ENCODE results near the gene POTEJ.
"Not testable (repeated sequence)": the region's sequence is repeated elsewhere in the genome, so short reads cannot be mapped to it uniquely, and the experiment has no call there.

Gene POTEJ

DNA sequence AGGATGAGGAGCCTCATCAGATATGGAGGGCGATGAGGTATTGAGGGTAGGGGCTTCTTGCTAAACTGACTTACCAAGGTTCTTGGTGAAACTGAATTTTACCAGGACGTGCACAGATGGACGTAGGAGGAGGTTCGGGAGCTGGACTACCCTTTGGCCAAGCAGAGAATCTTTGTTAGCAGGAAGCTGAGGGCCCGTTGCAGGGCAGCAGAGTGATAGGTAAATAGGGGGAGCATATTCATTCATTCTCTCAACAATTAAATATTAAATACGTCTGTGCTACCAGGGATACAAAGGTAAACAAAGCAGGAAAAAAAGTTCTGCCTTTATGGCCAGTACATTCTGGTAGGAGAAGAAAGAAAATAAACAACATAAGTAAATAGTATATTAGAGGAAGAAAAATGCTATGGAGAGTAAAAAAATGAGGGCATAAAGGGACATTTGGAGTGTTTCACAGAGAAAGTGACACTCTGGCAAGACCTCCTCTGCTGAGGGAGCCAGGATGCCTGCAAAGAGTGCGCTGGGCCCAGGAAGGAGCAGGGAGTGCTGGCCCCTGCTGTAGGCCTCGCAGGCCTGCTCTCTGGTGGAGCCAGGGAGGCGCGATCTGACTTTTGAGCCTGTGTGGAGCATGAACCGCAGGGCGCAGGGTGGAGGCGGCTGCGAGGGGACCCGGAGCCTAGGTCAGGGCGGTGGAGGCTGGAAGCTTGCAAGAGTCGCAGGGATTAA, 2.8 kb upstream of the POTEJ start:
- not testable (repeated sequence) for DNase-seq

DNA sequence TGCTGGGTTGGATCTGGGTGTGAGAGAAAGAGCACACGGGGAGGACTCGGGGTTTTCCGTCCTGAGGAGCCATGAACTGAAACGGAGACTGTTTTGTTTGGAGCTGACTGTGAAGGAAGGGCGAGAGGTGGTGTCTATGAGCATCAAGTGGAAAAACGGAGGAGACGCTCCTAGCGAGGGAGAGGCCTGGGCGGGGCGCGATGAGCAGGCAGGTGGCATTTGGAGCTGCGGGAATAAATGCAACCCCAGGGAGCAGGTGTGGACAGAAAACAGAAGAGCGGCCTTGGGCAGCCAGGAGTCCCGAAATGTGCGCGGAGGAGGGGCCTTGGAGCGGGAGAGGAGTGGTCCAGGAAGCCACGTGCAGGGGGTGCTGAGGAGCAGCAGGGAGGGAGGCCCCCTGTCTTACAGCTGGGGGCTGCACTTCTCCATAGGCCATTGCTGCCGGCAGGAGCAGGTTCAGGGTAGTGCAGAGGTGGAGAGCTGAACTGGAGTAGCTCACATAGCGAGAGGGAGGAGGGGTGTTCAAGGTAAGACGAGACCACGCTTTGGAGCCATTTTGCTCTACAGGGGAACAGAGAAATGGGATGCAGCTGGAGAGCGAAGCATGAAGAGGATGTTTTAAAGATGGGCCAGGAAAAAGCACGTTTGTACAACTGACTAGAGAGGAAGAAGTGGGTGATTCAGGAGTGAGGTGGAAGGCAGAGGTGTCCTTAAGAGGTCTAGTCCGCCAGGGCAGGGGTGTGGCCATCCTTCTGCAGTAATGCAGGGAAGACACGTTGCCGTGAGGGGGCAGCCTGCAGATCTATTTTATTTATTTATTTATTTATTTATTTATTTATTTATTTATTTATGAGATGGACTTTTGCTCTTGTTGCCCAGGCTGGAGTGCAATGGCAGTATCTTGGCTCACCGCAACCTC, 2.0 kb upstream of the POTEJ start:
- not testable (repeated sequence) for DNase-seq

DNA sequence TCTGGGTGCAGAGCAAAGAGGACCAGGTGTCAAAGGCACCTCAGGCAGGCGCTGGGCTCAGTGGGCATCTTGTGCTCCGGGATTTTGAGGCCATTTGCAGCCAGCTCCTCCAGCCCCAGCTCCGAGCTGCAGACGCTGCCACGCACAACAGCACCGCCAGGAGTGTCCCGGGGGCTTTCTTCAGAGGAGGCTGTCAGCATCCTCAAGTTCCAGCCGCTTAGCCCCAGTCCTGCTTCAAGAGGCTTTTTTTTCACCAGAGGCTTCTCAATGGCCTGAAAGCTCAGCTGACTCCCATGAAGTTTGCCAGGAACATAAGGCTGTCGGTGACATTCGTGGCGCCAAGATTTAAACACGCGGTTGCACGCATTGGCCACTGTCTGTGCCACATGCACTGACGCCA, 754 bp upstream of the POTEJ start:
- not testable (repeated sequence) for DNase-seq

DNA sequence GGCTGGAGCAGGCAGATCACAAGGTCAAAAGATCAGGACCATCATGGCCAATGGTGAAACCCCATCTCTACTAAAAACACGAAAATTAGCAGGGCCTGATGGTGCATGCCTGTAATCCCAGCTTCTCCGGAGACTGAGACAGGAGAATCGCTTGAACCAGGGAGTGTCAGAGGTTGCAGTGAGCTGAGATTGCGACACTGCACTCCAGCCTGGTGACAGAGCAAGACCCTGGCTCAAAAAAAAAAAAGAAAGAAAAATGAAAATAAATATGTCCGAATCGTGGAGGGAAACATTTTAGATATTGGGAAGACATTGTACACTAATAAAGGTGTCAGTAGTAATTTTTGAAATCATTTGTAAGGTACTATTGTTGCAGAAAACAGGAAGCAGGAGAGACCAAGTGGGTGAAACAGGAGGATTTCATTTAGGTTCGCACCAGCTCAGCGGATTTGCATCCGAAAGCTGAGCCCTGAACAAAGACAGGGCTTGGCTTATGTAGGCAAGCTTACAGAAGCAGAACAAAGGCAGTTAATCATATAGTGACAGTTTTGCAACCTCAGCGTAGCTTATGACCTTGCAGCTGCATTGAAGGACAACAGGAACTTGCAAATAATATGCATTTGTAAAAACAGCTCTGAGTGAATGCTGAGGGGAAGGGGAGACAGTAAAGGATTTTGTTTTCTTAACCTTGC, 17.7 kb downstream of the POTEJ start:
- not testable (repeated sequence) for DNase-seq

DNA sequence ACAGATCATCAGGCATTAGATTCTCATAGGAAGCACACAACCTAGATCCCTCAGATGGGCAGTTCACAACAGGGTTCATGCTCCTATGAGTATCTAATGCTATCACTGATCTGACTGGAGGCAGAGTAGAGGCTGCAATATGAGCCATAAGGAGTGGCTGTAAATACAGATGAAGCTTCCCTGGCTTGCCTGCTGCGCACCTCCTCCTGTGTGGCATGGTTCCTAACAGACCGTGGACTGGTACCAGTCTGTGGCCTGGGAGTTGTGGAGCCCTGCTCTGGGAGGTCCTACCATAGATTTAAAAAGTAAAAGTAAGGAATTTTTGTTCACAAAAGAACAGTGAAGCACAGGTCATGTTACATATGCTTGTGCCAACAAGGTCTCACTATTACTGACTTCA, 27.7 kb downstream of the POTEJ start:
- DNase-seq: not testable (repeated sequence)

DNA sequence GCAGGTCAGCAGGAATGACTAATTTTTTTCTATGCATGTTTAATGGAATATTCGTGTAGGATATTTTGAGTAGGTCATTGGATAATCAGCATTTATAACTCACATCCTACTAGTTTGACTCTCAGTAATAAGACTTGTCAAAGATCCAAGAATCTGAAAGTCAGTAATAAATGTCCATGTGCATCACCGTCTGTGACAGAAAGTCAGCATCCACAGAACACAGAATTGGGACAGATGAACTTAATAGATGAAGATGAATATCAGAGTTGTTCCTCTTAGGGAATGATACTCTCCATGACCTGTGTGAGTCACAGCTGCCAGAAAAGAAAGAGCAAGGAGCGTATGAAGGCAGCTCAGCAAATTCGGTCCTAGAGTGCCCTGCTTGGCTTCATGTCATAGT, 30.4 kb downstream of the POTEJ start:
- DNase-seq: not testable (repeated sequence)

DNA sequence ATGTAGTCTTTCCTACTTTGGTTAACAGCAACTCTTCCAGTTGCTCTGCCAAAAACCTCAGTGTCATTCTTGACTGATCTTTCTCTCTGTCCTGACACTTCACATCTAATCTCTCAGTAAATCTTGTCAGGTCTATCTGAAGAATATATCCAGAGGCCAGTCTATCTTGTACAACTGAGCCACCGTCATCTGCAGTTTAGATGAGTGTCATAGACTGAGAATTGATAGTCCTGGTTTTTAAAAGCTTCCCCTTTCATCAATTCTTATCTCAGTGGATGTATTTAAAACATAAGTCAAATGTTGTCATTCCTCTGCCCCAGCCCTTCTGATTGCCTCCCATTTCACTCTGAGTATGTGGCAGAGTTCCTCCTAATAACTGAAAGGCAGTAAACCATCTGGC, 38.0 kb downstream of the POTEJ start:
- DNase-seq: not testable (repeated sequence)

DNA sequence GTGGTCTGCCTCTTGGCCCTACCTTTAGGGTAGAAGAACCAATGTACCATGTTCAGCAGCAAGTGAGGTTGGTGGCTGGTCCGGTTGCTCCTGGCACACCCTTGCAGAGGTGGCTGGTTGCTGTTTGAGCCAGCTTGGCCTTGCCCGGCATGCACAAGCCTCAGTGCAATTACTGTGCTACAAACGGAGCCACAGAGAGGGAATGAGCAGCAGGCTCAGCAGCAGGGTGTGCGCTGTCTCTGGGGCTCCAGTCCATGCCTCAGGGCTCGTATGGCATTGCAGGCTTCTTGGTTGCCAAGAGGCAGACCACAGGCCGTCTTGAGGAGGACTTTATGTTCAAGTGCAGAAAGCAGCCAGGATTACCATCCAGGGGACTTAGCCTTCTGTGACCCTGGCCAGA, 53.3 kb downstream of the POTEJ start:
- not testable (repeated sequence) for DNase-seq

DNA sequence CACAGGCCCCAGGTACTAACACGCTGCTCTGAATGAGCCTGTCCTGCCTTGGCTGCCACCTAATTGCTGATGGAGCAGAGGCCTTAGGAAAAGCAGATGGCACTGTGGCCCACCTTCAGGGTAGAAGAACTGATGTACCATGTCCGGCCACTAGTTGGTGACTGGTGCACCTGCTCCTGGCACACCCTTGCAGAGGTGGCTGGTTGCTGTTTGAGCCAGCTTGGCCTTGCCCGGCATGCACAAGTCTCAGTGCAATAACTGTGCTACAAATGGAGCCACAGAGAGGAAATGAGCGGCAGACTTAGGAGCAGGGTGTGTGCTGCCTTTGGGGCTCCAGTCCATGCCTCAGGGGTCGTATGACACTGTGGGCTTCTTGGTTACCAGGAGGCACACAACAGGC, 54.4 kb downstream of the POTEJ start:
- not testable (repeated sequence) for DNase-seq

DNA sequence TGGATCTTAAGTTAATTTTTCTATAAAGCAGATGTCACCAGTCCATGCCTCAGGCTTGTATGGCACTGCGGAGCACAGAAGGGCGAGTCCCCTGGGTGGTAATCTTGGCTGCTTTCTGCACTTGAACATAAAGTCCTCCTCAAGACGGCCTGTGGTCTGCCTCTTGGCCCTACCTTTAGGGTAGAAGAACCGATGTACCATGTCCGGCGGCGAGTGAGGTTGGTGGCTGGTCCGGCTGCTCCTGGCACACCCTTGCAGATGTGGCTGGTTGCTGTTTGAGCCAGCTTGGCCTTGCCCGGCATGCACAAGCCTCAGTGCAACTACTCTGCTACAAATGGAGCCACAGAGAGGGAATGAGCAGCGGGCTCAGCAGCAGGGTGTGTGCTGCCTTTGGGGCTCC, 56.3 kb downstream of the POTEJ start:
- not testable (repeated sequence) for DNase-seq

DNA sequence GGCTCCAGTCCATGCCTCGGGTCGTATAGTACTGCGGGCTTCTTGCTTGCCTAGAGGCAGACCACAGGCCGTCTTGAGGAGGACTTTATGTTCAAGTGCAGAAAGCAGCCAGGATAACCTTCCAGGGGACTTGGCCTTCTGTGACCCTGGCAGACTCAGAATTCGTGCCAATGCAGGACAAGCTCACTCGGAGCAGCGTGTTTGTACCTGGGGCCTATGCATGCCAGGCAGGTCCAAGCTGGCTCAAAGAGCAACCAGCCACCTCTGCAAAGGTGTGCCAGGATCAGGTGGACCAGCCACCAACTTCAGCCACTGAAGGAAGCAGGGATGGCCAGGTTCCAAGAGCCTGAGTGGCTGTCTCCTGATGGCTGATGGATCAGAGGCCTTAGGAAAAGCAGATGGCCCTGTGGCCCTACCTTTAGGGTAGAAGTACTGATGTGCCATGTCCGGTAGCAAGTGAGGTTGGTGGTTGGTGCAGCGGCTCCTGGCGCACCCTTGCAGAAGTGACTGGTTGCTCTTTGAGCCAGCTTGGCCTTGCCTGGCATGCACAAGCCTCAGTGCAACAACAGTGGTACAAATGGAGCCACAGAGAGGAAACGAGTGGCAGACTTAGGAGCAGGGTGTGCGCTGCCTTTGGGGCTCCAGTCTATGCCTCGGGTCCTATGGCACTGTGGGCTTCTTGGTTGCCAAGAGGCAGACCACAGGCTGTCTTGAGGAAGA, 58.9 kb downstream of the POTEJ start:
- not testable (repeated sequence) for DNase-seq

DNA sequence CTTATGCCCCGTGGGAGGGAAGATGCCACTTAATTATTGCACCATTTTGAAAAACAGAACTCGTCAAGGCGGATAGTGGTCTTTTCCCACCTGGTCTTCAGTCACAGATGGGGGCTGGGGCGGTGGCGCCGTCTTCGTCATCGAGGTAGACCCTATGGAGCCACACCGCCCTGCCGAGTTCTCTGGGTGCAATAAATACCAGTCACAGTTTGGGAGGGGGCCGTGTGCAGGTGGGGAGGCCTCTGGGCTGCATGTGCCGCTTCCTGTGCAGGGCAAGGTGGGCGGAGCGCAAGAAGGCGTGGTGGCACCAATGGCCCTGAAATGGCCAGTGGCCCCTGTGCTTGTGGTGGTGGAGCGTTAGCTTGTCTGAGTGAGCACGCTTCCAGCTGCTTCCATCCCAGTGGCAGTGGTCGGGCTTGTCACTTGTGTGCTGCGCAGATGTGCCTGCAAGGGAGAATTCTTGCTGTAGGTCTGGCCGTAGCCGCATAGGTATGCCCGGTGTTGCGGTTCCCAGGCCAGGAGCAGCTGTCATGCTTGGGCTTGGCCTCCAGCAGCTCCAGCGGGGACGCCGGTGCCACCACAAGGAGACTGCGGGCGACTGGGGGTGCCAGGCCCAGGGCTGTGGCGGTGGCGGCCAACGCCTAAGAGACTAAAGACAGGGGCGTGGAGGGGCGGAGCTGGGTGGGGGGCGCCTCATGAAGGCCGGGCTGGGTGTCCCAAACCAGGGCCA, 81.0 kb downstream of the POTEJ start:
- DNase-seq: not testable (repeated sequence)

DNA sequence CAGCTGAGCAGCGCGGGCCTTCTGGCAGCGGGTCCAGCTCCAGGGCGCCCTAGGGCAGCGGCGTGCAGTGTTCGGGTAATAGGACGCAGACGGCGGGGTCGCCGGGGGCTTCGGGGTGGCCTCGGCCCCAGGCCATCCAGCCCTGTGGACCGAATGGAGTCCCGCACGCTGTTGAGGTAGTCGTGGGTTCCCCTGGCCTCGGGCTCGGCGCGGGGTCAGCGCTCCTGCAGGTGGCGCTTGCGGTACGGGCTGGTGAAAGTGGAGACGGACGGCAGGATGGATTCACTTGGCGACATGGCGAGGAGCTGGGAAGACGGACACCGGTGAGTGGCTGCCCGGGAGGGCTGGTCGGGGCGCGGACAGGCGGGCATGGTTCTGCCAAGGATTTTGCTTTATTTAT, 82.2 kb downstream of the POTEJ start:
- DNase-seq: not testable (repeated sequence)

DNA sequence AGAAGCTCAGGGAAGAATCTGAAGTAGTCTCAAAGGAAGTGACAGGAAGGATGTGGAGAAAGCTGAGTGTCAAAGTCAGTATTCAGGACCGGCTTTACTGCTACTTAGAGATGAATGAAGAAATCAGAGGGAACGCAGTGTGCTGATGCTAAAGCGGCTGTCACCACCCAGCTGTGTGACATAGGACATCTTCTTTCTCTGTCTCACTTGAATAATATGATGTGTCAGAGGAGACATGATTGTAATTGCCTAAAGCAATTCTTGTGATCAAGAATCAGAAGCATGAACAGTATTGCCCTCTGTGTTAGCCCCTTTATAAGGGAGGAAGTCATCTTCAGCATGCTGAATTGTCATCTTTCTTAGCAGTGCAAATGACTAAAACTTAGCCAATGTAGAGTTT, 92.0 kb downstream of the POTEJ start:
- not testable (repeated sequence) for DNase-seq

Measured in C1 segment of cervical spinal cord (tissue), 14 donors.